ENCODE data around the gene MRPL44.

The MRPL44 gene

GRCh38 chr2:223972656-223973102, 15.4 kb downstream of the MRPL44 start:
- DNase-seq (ENCODE audit: low read depth): no peak
- TF ChIP-seq CTCF (conservative IDR thresholded peaks at IDR 0.05; ENCODE audit: low read length): no peak
- H3K4me3 ChIP-seq (ENCODE audit: low read length): no peak overlapping the region

- no peak for DNase-seq (ENCODE audit: low read depth)
- no peak overlapping the region for H3K4me3 ChIP-seq (ENCODE audit: low read length)
- no peak for TF ChIP-seq CTCF (conservative IDR thresholded peaks at IDR 0.05; ENCODE audit: low read length)
These were observed 16.3 kb downstream of the MRPL44 start for GRCh38 chr2:223973606-223974005.

GRCh38 chr2:223976635-223977226, 19.5 kb downstream of the MRPL44 start:
- TF ChIP-seq CTCF (conservative IDR thresholded peaks at IDR 0.05; ENCODE audit: low read length): no peak
- no peak overlapping the region for H3K4me3 ChIP-seq (ENCODE audit: low read length)
- peak; percentile 47 for DNase-seq (ENCODE audit: low read depth)

- DNase-seq (ENCODE audit: low read depth): no peak
- TF ChIP-seq CTCF (conservative IDR thresholded peaks at IDR 0.05; ENCODE audit: low read length): no peak
- no peak overlapping the region for H3K4me3 ChIP-seq (ENCODE audit: low read length)
These were observed 21.2 kb downstream of the MRPL44 start for GRCh38 chr2:223978451-223978850.

GRCh38 chr2:223979730-223980396, 22.6 kb downstream of the MRPL44 start:
- DNase-seq (ENCODE audit: low read depth): no peak
- no peak for TF ChIP-seq CTCF (conservative IDR thresholded peaks at IDR 0.05; ENCODE audit: low read length)
- no peak overlapping the region for H3K4me3 ChIP-seq (ENCODE audit: low read length)

GRCh38 chr2:223980397-223980735, 23.1 kb downstream of the MRPL44 start:
- no peak for DNase-seq (ENCODE audit: low read depth)
- no peak overlapping the region for H3K4me3 ChIP-seq (ENCODE audit: low read length)
- no peak for TF ChIP-seq CTCF (conservative IDR thresholded peaks at IDR 0.05; ENCODE audit: low read length)

GRCh38 chr2:223980803-223981202, 23.5 kb downstream of the MRPL44 start:
- DNase-seq (ENCODE audit: low read depth): no peak
- TF ChIP-seq CTCF (conservative IDR thresholded peaks at IDR 0.05; ENCODE audit: low read length): no peak
- H3K4me3 ChIP-seq (ENCODE audit: low read length): no peak overlapping the region

All from AG10803 (cell line).